ENCODE results near the gene PELI1. TPM values are rescaled to one million over a fixed set of nuclear protein-coding genes. Genes with fewer than 3 reads are reported as not detected.
"Not testable (repeated sequence)": the region's sequence is repeated elsewhere in the genome, so short reads cannot be mapped to it uniquely, and the experiment has no call there.

PELI1 gene
- total RNA-seq, 6 experiments from 2014 or later: 1.9 to 4.9 (median 2.8) TPM

DNA sequence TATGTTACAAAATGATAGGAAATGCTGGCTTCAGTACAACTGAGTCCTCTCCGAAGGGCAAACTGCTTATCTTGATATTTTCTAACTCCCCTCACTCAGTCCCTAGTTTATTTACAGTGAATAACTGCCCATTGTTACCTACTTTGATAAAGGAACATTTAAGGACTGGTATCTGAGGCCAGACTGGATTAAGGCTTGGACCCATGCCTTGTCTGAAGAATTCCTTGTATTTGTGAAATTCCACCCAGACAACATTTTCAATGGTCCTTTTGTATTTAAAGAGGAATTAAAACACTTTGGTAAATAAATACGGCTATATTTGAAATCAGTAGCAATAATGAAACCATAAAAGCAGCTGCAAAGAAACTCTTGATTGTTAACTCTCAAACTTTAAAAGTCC lies 58.3 kb downstream of the PELI1 start:
- no peak overlapping the region for H3K4me3 Mint-ChIP-seq
- TF ChIP-seq, protein P1, sequence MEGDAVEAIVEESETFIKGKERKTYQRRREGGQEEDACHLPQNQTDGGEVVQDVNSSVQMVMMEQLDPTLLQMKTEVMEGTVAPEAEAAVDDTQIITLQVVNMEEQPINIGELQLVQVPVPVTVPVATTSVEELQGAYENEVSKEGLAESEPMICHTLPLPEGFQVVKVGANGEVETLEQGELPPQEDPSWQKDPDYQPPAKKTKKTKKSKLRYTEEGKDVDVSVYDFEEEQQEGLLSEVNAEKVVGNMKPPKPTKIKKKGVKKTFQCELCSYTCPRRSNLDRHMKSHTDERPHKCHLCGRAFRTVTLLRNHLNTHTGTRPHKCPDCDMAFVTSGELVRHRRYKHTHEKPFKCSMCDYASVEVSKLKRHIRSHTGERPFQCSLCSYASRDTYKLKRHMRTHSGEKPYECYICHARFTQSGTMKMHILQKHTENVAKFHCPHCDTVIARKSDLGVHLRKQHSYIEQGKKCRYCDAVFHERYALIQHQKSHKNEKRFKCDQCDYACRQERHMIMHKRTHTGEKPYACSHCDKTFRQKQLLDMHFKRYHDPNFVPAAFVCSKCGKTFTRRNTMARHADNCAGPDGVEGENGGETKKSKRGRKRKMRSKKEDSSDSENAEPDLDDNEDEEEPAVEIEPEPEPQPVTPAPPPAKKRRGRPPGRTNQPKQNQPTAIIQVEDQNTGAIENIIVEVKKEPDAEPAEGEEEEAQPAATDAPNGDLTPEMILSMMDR (IDR thresholded peaks at IDR 0.05): no peak
- H3K27ac Mint-ChIP-seq: no peak overlapping the region
- H3K9me3 Mint-ChIP-seq: no peaks in the 10 kb centered on the region
- H3K27me3 Mint-ChIP-seq (ENCODE audit: insufficient read depth): peaks cover 7% of the 10 kb centered on the region
- DNase-seq: no peak
- H3K4me1 Mint-ChIP-seq (ENCODE audit: low read depth): peaks cover 5% of the 10 kb centered on the region
- H3K36me3 Mint-ChIP-seq (ENCODE audit: low read depth): no peaks in the 10 kb centered on the region

DNA sequence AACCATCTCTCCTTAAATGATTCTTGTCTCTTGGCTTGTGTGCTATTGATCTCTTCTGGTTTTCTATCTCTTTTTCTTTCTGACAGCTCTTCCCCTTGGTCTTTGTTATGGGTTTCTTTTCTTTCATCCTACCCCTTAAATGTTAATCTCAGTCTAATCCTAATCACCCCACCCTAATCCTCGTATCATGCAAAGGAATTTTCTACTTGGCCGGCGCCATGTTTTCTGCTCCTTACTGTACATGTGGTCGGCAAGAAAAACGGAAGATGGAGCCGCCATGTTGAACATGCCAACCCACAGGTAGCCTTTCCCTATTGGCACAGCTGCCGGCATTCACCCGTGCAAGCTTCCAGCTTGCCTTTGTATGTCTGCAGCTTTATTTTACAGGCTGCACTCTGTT lies 63.2 kb downstream of the PELI1 start:
- no peak overlapping the region for H3K4me3 Mint-ChIP-seq
- no peak overlapping the region for H3K27ac Mint-ChIP-seq
- peaks cover 5% of the 10 kb centered on the region for H3K4me1 Mint-ChIP-seq (ENCODE audit: low read depth)
- H3K9me3 Mint-ChIP-seq: no peaks in the 10 kb centered on the region
- H3K27me3 Mint-ChIP-seq (ENCODE audit: insufficient read depth): peaks cover 25% of the 10 kb centered on the region
- TF ChIP-seq, protein P1 (IDR thresholded peaks at IDR 0.05): no peak
- no peak for DNase-seq
- H3K36me3 Mint-ChIP-seq (ENCODE audit: low read depth): no peaks in the 10 kb centered on the region

DNA sequence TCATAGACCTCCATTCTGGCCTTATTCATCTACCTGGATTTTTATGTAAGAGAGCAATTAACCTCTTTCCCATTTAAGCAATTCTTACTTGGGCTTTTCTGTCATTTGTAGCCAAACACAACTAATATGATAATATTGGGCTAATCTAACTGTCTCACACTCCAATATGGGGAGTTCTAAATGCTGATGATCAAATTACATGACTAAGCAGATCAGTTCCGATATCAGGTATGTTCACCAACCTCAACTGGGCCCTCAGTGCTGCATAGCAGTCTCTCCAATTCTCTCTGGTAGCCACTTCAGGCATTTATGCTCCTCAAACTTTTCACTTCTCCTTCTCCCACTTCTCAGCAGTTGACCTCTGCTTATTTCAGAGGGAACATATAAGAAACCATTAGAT lies 64.0 kb downstream of the PELI1 start:
- TF ChIP-seq, protein P1 (IDR thresholded peaks at IDR 0.05): no peak
- Mint-ChIP-seq H3K4me1 (ENCODE audit: low read depth) (peaks cover 5% of the 10 kb centered on the region), H3K27ac (no peak overlapping the region), H3K36me3 (ENCODE audit: low read depth) (no peaks in the 10 kb centered on the region), H3K4me3 (no peak overlapping the region), H3K27me3 (ENCODE audit: insufficient read depth) (peaks cover 25% of the 10 kb centered on the region), H3K9me3 (no peaks in the 10 kb centered on the region)
- no peak for DNase-seq

DNA sequence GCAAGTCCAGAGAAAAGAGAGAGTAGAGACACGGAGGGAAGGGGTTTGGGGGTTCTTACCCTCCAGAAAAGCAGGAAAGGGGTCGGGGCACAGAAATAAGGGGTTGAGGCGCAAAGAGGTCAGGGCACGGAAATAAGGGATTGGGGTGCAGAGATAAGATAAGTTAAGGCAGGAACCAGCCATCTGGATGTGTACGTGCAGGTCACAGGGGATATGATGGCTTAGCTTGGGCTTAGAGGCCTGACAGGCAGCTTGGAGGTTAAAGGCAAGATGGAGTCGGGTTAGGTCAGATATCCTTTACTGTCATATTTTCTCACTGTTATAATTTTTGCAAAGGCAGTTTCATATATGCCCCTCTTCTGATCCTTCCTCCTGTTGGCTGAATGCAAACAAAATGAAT lies 64.5 kb downstream of the PELI1 start:
- peaks cover 25% of the 10 kb centered on the region for H3K27me3 Mint-ChIP-seq (ENCODE audit: insufficient read depth)

DNA sequence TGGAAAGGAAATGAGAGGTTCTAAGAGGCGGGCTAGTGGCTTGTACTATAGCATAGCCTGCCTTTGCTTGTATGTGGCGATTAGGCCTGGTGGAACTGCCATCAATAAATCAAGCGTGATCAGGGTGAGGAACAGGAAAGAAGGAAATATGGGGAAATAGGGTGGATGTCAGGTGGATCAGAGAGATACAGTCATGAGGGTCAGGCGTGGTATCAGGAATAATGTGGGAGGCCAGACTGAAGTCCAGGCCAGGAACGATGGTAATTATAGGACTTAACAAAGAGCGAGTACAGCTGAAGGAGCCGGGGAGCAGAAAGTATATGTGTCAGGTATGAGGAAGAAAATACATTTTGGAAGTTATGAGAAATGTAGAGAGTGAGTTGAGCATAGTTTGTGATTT lies 67.4 kb downstream of the PELI1 start:
- H3K4me1 Mint-ChIP-seq (ENCODE audit: low read depth); H3K4me3 Mint-ChIP-seq; H3K27ac Mint-ChIP-seq; DNase-seq; H3K9me3 Mint-ChIP-seq; H3K36me3 Mint-ChIP-seq (ENCODE audit: low read depth): not testable (repeated sequence)
- H3K27me3 Mint-ChIP-seq (ENCODE audit: insufficient read depth): peaks cover 30% of the 10 kb centered on the region

More for the DNA sequence above, 64.5 kb downstream of the PELI1 start:
- H3K36me3 Mint-ChIP-seq (ENCODE audit: low read depth); H3K4me3 Mint-ChIP-seq; DNase-seq; H3K4me1 Mint-ChIP-seq (ENCODE audit: low read depth); H3K27ac Mint-ChIP-seq; H3K9me3 Mint-ChIP-seq: not testable (repeated sequence)

DNA sequence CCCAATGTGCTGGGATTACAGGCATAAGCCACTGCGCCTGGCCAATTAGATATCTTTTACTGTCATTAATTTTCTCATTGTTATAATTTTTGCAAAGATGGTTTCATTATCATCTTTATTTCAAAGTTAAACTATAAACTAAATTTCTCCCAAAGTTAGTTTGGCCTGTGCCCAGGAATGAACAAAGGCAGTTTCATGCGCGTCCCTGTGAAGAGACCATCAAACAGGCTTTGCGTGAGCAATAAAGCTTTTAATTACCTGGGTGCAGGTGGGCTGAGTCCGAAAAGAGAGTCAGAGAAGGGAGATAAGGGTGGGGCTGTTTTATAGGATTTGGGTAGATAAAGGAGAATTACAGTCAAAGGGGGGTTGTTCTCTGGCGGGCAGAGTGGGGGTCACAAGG lies 69.6 kb downstream of the PELI1 start:
- H3K27ac Mint-ChIP-seq; DNase-seq; H3K4me1 Mint-ChIP-seq (ENCODE audit: low read depth); H3K9me3 Mint-ChIP-seq; H3K36me3 Mint-ChIP-seq (ENCODE audit: low read depth); H3K4me3 Mint-ChIP-seq: not testable (repeated sequence)
- H3K27me3 Mint-ChIP-seq (ENCODE audit: insufficient read depth): peaks cover 14% of the 10 kb centered on the region

DNA sequence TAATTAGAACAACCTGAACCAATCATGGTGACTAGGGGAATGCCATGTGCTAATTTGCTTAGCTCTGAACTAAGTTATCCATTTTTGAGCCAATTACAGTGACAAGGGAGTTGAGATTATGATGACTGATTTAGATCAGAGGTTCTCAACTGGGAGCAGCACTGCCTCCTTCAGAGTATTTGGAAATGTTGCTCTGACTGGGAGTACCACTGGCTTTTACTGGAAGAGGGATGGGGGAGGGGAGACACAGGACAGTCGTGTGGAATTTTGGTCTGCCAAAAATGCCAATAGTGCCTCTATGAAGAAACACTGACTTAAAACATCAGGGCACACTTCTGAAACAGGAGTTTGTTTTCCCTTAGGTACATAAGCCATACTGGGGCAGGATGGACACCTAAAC lies 76.9 kb downstream of the PELI1 start:
- H3K4me1 Mint-ChIP-seq (ENCODE audit: low read depth): peaks cover 28% of the 10 kb centered on the region
- H3K36me3 Mint-ChIP-seq (ENCODE audit: low read depth): no peaks in the 10 kb centered on the region
- H3K4me3 Mint-ChIP-seq: no peak overlapping the region
- TF ChIP-seq, protein P1 (IDR thresholded peaks at IDR 0.05): no peak
- no peaks in the 10 kb centered on the region; the same call in 1 of the 2 replicates for H3K27me3 Mint-ChIP-seq (ENCODE audit: insufficient read depth)
- no peak for DNase-seq
- no peaks in the 10 kb centered on the region for H3K9me3 Mint-ChIP-seq
- no peak overlapping the region for H3K27ac Mint-ChIP-seq

All from HFFc6 (cell line).